Esophagus muscularis mucosa (tissue), 3 donors: ENCODE results near the gene INPP5B.

ENCODE experiments used
- POLR2A ChIP-seq: fragments of 450-650 bp; IDR thresholded peaks from one replicate; pipeline ENCODE4 v1.6.1; 2017; ENCODE audit warnings: antibody characterized with exemption, moderate library complexity, mild to moderate bottlenecking, low read depth
- TF ChIP-seq, protein P1 (sequence below), 3 experiments: fragments of 200-600 bp in 2 of 3; fragments of 450-650 bp in 1 of 3; sonication (generic) in 2 of 3; IDR thresholded peaks; one replicate each; pipeline ENCODE4 v1.5.1; 2017 to 2019; ENCODE audit warnings: antibody characterized with exemption in 3 of 3, mild to moderate bottlenecking in 2 of 3, moderate library complexity in 1 of 3

DNA sequence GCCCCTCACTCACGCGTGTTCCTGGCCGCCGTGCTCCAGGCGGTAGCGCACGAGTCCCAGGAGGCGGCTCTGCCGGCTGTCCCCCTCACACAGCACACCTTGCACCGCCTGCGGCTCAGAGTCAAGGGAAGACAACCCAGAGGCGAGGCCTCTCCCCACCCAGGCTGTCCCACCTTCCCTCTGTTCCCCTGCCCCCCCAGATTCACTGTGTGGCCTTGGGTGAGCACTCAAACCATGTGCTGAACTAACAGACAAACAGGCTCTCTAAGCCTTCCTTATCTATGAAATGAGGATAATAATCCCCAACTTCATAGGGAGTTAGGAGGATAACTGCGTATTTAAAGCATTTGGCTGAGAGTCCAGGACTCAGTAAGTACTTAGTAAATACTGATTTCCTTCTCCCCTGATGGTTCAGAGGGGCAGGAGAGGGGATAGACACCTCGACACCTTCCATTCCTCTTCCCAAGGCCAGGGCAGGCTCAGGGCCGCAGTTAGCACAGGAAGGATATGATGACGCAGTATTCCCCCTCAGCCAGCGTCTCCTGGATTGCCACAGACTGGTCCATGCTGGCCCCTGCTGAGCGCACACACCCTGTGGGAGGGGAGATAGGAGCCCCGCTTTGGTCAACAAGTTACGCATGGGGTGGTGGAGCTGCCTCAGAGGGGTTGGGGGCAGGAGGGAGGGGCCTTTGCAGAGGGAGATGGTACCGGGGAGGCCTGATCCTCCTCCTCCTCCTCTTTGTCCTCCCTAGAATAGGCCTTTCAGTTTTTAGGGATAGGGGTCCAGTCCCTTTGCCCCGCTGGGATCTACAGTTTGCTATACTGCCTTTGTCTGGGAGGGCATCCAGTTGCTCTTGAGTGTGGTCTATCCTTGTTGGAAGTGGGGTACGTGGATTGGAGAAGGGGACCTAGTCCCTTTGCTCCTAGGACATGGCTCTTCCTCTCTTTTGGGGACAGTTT is 830 bp downstream of the INPP5B start:
- TF ChIP-seq, protein P1, sequence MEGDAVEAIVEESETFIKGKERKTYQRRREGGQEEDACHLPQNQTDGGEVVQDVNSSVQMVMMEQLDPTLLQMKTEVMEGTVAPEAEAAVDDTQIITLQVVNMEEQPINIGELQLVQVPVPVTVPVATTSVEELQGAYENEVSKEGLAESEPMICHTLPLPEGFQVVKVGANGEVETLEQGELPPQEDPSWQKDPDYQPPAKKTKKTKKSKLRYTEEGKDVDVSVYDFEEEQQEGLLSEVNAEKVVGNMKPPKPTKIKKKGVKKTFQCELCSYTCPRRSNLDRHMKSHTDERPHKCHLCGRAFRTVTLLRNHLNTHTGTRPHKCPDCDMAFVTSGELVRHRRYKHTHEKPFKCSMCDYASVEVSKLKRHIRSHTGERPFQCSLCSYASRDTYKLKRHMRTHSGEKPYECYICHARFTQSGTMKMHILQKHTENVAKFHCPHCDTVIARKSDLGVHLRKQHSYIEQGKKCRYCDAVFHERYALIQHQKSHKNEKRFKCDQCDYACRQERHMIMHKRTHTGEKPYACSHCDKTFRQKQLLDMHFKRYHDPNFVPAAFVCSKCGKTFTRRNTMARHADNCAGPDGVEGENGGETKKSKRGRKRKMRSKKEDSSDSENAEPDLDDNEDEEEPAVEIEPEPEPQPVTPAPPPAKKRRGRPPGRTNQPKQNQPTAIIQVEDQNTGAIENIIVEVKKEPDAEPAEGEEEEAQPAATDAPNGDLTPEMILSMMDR (IDR thresholded peaks at IDR 0.05): no peak
- TF ChIP-seq POLR2A: peak; percentile 5
